HL-60 (cell line): ENCODE measurements around the gene GLRX5.

ENCODE experiments used
- GABPA ChIP-seq: IDR thresholded peaks from 2 replicates; pipeline ENCODE4 v1.6.1; 2012; ENCODE audit warnings: low read depth
- POLR2AphosphoS5 ChIP-seq: IDR thresholded peaks from 2 replicates; pipeline ENCODE4 v1.6.1; 2012; ENCODE audit warnings: low read depth
- TF ChIP-seq, protein P1 (sequence below): IDR thresholded peaks from one replicate; pipeline ENCODE4 v1.5.1; 2011; ENCODE audit warnings: low read length, control low read depth, inconsistent platforms; ENCODE audit not compliant: insufficient read depth

- TF ChIP-seq, protein P1, sequence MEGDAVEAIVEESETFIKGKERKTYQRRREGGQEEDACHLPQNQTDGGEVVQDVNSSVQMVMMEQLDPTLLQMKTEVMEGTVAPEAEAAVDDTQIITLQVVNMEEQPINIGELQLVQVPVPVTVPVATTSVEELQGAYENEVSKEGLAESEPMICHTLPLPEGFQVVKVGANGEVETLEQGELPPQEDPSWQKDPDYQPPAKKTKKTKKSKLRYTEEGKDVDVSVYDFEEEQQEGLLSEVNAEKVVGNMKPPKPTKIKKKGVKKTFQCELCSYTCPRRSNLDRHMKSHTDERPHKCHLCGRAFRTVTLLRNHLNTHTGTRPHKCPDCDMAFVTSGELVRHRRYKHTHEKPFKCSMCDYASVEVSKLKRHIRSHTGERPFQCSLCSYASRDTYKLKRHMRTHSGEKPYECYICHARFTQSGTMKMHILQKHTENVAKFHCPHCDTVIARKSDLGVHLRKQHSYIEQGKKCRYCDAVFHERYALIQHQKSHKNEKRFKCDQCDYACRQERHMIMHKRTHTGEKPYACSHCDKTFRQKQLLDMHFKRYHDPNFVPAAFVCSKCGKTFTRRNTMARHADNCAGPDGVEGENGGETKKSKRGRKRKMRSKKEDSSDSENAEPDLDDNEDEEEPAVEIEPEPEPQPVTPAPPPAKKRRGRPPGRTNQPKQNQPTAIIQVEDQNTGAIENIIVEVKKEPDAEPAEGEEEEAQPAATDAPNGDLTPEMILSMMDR: no peak
- TF ChIP-seq GABPA: no peak
- no peak for TF ChIP-seq POLR2AphosphoS5
Measured at GRCh38 chr14:95493503-95493902, 41.3 kb upstream of the GLRX5 start.
